ENCODE results near the gene E2F6.
"Not testable (repeated sequence)": the region's sequence is repeated elsewhere in the genome, so short reads cannot be mapped to it uniquely, and the experiment has no call there.

The E2F6 gene

DNA sequence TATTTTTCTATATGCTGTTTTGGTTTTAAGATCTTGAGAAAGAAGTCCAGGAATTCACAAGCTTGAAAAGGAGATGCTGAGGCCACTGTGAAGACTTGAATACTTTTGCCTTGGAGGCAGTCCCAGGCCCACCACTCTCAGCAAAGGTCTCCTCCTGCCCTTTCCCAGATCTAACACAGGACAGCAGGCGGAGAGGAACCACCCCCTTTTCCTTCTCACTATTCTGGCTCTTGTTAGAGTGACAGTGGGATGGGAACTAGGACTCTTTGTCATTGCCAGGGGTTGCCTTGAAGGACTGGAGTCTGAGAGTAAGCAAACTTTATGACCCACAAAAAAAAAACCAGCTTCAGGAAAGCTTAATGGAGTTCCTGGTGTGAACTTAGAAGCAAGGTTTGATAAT is 54.7 kb downstream of the E2F6 start:
- DNase-seq = no peak

GRCh38 chr2:11410101-11410500 is 55.9 kb downstream of the E2F6 start:
- DNase-seq = no peak

DNA sequence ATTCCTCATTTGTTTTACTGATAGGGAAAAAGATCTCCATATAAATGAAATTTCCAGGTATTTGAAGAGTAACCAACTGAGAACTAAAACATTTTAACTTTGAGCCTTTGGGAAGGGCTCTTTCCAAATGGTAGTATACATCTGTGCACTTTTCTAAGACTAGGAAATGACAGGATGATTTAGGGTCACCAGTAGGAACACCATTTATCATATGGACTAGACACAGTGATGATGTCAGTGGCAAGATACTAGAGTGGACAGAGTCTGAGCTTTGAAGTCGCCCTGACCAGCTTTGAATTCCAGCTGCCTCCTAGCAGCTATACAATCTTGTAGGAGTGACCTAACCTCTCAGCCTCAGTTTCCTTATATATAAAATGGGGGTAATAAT is 56.4 kb downstream of the E2F6 start:
- DNase-seq = no peak

DNA sequence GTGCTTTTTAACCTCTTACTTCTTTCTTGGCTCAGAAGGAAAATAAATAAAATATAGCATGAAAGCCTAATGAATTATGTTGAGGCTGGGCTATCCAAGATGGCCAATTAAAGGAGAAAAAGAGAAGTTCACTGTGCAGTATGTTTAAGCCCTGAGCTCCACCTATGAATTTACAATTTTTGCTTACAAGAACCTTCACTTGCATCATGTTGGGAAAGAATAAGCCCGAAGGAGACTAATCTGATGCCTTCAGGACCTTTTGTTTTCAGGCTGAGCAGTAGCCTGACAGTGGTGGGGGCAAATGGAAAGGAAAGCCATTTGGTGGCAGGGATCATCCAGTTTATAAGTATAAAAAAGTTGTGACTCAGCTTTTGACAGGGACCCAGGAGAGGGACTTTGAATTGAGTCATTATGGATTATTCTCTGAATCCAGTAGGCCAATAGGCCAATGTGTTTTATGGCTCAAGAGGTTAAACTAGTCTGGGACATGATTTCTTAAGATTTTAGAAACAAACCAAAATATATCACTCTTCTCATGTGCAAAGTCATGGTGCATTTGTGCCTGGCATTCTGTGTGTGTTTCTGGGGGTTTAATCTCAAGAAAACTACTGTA is 56.9 kb downstream of the E2F6 start:
- DNase-seq = no peak

DNA sequence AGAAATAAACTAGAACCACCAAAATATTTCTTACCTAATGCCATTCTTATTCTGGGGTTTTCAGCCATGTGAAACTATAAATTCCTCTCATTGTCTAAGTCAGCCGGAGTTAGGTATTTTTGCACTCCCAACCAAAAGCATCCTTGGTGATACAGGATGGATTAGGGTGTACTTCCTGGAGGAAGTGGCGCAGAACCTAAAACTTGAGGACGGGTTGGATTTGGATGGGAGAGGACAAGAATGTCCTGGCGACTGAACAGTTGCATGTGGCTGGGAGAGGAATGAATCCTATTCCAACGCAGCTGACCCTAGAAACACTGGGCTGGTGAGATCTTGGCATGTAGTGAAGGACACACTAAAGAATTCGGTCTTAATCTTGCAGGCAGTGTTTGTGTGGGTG is 58.5 kb downstream of the E2F6 start:
- no peak for DNase-seq

DNA sequence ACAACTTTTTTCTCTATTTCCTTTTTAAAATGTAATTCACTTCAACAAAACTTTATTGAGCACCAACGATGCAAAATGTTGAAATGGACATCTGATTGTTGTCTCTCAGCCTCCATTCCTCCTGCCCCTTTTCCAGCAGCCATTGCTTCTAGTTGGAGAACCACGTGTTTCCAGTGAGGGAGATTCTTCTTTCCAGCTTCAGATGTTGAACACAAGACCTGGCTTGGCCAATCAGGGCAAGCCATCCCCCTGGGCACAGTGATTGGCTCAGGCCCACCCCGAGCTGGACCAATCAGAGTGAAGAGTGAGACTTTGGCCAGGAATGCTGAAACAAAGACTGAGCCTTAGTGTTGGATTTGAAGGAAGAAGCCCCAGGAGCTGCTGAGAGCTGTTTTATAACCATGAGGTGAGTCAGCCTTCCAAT is 59.0 kb downstream of the E2F6 start:
- DNase-seq = no peak

DNA sequence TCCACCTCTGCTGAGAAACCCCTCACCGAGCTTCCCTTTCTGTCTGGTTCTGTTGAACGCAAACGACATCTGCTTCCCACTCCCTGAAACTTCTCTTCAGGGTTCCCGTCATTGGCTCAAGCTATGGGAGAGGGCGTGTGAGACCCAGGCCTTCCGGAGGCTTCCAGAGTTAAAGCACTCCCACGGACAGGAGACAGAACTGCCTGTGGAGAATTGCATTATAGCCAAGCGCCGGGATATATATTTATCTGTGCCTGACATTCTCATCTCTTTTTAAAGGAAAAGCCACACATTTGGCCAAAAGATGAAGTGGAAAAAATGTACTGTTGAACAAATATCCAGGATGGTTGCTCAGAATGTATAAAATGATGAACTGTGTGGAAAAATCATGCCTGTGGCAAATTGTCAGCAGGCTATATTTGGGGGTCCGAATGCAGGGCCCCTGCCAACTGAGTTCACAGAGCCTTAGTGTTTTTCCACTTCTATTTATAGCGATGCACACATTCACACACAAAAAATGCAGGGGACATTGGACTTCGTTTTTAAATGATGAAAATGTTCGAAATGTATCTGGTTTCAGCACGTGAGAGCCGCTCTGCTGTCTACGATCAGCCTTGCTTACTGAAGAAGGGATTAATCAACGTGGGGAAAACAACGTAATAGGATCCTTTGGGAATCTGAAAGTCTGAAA is 59.5 kb downstream of the E2F6 start:
- DNase-seq = no peak

DNA sequence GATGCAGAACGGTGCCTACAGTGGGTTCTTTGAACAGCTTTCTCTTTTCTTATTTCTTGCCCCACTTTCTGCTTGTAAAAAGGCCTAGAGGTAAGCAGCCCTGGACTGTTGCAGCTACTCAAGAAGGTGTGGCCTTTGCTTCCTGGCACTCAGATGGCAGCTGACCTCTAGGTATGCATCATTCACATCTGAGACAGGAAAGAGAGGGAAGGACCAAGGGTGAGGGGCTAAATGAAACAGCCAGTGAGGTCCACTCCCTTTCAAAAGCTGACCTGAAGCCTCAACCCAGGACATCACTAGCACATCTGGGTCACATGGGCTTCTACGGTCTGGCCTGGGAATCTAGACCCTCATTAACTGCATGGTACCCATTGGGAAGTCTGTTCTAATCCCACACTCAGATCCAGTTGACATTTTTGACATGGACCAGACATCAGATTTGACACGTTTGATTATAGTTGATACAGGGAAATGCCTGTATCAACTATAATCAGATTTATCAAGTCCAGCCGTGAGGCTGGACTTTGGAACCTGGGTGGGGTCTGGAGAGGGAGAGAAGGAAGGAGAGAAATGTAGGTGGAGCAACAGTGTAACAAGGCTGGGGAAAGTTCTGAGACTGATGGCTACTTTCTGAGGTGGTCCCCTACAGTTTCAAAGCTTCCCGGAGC is 60.2 kb downstream of the E2F6 start:
- DNase-seq = no peak

DNA sequence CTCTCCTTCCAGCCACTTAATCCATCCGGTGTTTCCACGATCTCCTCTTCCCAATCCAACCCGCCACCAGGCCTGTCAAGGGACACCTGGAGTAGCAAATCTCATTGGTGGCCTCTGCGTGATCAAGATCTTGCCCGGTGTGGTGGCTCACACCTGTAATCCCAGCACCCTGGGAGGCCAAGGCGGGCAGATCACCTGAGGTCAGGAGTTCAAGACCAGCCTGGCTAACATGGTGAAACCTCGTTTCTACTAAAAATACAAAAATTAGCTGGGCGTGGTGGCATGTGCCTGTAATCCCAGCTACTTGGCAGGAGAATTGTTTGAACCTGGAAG is 60.9 kb downstream of the E2F6 start:
- not testable (repeated sequence) for DNase-seq

- DNase-seq = no peak
Measured at GRCh38 chr2:11404376-11405073, 61.4 kb downstream of the E2F6 start.

- no peak for DNase-seq
Measured at GRCh38 chr2:11402436-11402835, 63.5 kb downstream of the E2F6 start.

GRCh38 chr2:11399438-11399762 is 66.6 kb downstream of the E2F6 start:
- no peak for DNase-seq

- no peak for DNase-seq
Measured at GRCh38 chr2:11398750-11399437, 67.1 kb downstream of the E2F6 start.

DNA sequence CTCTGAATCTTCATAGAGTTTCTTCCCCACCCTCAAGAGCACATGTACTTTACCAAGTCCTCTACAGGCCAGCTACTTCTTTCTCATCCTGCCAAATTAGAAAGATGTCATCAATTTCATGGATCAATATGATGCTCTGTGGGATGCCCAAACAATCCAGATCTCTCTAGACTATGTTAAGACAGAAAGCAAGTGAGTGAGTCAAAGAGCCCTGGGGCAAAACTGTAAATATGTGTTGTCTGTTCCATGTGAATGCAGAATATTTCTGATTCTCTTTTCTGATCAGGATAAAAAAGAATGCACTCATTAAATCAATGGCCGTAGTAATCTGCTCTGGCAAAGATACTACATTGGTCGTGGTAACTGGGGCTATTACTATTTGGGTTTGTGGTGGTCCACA is 68.4 kb downstream of the E2F6 start:
- no peak for DNase-seq

DNA sequence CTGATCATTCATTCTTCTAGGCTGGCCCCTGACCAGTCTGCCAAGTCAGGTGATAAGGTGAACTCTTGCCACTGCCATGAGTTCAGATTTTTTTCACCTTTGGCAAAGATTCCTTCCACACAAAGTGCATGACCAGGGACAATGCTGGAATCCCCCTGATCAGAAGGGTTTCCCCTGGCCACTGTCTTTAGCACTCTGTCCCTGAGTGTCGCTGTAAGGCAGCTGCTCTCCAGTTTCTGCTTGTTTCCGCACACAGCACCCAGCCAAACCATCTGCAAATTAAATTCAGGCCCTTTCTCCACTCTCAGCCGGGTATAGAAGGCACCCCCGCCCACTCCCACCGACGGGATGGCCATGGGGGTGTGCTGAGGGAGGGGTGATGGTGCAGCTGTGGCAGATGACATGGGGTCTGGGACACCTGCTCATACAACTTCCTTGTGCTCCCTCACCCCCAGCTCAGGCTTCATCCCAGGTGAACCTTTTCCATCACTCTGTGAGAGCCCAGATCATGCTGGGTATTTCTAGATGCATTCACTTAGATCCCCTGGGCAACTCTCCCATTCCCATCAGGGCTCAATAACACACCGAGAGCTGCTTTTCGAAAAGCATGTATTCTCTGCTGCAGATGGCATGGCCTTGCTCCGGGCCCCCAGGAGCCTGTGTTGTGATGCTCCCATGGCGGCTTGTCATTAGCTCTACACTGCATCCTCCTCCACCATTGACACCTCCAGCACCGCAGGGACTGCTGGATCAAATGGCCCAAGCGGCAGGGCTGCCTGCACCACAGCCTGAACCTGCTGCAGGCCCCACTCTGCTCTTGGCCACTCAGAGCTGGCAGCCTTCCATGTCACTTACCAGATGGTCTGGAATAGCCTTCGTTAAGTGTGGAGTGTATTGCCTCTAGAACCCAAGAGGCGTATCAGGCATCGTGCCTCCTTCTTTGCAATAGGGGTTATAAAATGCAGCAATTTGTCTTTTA is 69.2 kb downstream of the E2F6 start:
- DNase-seq = no peak

GRCh38 chr2:11396021-11396420 is 69.9 kb downstream of the E2F6 start:
- no peak for DNase-seq

DNA sequence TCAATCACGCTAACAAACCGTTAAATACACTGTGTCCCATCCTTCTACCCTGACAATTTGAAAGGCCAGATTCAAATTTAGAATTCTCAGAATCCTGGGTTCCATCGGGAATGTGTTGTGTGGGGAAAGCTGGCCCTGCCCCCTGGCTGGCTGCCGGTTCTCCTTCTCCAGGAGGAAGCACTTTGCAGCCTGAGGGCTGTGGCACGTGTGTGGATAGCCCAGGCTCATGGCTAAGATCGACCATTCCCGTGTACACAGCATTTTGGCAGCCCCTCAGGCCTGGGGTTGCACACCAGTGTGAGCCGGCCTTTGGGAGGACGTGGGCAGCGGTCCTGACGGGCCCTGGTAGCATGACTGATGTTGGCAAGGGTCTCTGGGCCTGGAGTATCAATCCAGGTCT is 70.6 kb downstream of the E2F6 start:
- no peak for DNase-seq

All from Kasumi-1 (cell line).